Stimulated activated CD4-positive, alpha-beta T cell treated with anti-CD3 and anti-CD28 coated beads, TNF-alpha, amount 100 ng/mL, for 48 hours (primary cell): Measurements from ENCODE around the gene SH3BP4.

Experiments used
- DNase-seq, 3 donors: peaks; one replicate each; pipeline ENCODE4 v3.0.0-alpha.2; 2020; ENCODE audit warnings: low read depth in 3 of 3

SH3BP4 gene

GRCh38 chr2:235041918-235042575 lies 90.2 kb downstream of the SH3BP4 start:
- no peak for DNase-seq

- no peak for DNase-seq
Observed at GRCh38 chr2:235042576-235043515, 91.0 kb downstream of the SH3BP4 start.

GRCh38 chr2:235043762-235044500 lies 92.1 kb downstream of the SH3BP4 start:
- no peak for DNase-seq

- DNase-seq = no peak
Observed at GRCh38 chr2:235044501-235045271, 92.9 kb downstream of the SH3BP4 start.

GRCh38 chr2:235045336-235045972 lies 93.6 kb downstream of the SH3BP4 start:
- DNase-seq = no peak

GRCh38 chr2:235045973-235046343 lies 94.1 kb downstream of the SH3BP4 start:
- DNase-seq = no peak

GRCh38 chr2:235046589-235046988 lies 94.8 kb downstream of the SH3BP4 start:
- DNase-seq = no peak

- no peak for DNase-seq
Observed at GRCh38 chr2:235047171-235048160, 95.6 kb downstream of the SH3BP4 start.

- DNase-seq = no peak
Observed at GRCh38 chr2:235048549-235048948, 96.7 kb downstream of the SH3BP4 start.

GRCh38 chr2:235049069-235049468 lies 97.3 kb downstream of the SH3BP4 start:
- DNase-seq = no peak

GRCh38 chr2:235049719-235050118 lies 97.9 kb downstream of the SH3BP4 start:
- no peak for DNase-seq

- DNase-seq = no peak
Observed at GRCh38 chr2:235050980-235051351, 99.1 kb downstream of the SH3BP4 start.

- DNase-seq = no peak
Observed at GRCh38 chr2:235051436-235052260, 99.8 kb downstream of the SH3BP4 start.

GRCh38 chr2:235052514-235053354 lies 100.9 kb downstream of the SH3BP4 start:
- no peak for DNase-seq

GRCh38 chr2:235053651-235054050 lies 101.8 kb downstream of the SH3BP4 start:
- no peak for DNase-seq

GRCh38 chr2:235054475-235054874 lies 102.7 kb downstream of the SH3BP4 start:
- no peak for DNase-seq

GRCh38 chr2:235054919-235055318 lies 103.1 kb downstream of the SH3BP4 start:
- no peak for DNase-seq

GRCh38 chr2:235055891-235056516 lies 104.2 kb downstream of the SH3BP4 start:
- no peak for DNase-seq
